ENCODE data around the gene IQCF2. TPM values are rescaled to one million over a fixed set of nuclear protein-coding genes. Genes with fewer than 3 reads are reported as not detected.
"Not testable (repeated sequence)": the region's sequence is repeated elsewhere in the genome, so short reads cannot be mapped to it uniquely, and the experiment has no call there.

IQCF2 gene
- total RNA-seq, 1 donor = not detected

DNA sequence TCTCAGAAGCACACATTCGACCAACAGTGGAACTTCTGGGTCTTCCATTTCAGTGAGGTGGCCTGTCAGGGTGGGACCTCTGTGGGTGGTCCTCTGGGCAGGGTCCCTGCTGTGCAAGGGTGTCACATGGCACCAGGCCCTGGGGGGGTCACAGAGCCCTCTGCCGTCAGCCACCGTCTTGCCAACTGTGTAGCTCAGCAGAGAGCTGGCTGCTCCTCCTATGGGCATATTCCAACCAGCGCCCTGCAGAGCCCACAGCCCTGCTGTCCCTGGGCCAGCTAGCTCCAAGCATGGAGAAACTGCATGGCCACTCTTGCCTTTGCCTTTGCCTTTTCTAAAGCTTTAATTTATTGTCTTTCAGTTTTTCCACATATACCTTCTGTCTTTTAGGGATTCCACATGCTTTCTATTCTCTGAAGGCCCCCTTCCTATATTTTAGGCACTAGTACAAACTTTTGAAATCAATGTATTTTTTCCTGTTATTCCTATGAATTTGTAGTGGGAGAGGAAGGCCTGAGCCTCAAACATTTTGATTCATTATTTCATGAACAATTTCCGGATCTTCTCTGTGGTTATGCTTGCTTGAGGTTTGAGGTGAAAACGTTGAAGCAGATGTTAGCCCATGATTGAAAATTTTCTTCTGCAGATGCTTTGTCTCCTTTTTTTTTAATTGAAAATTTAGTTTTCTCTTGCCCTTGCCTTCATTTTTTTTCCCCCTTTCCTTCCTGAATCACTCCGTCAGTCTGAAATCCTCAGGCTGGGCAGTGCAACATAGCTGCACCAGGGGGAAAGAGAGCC, 30.0 kb downstream of the IQCF2 start:
- DNase-seq (ENCODE audit: low read depth) = no peak
- TF ChIP-seq, protein P1, sequence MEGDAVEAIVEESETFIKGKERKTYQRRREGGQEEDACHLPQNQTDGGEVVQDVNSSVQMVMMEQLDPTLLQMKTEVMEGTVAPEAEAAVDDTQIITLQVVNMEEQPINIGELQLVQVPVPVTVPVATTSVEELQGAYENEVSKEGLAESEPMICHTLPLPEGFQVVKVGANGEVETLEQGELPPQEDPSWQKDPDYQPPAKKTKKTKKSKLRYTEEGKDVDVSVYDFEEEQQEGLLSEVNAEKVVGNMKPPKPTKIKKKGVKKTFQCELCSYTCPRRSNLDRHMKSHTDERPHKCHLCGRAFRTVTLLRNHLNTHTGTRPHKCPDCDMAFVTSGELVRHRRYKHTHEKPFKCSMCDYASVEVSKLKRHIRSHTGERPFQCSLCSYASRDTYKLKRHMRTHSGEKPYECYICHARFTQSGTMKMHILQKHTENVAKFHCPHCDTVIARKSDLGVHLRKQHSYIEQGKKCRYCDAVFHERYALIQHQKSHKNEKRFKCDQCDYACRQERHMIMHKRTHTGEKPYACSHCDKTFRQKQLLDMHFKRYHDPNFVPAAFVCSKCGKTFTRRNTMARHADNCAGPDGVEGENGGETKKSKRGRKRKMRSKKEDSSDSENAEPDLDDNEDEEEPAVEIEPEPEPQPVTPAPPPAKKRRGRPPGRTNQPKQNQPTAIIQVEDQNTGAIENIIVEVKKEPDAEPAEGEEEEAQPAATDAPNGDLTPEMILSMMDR (IDR thresholded peaks at IDR 0.05; ENCODE audit: insufficient read depth, low read depth, low read length) = no peak
- H3K4me3 ChIP-seq (ENCODE audit: low read depth, low read length) = no peak overlapping the region

DNA sequence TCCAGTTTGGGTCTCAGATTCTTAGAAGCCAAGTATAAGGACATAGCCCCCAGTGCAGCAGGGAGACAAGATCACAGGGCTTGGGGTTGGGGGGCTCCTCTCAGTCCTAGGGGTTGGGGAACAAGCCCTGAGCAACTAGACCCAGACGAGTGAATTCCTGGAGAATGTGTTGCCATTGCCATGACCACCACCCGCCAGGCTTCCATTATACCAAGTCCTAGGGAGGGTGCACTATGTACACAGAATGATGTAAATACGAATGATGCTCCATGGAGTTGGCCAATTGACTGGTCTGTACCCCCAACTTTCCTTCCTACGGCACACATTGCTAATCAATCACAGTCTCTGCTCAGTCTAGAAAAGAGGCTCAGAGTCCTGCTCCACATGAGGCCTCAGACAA, 33.0 kb downstream of the IQCF2 start:
- TF ChIP-seq, protein P1 (IDR thresholded peaks at IDR 0.05; ENCODE audit: insufficient read depth, low read depth, low read length) = no peak
- DNase-seq (ENCODE audit: low read depth) = no peak
- H3K4me3 ChIP-seq (ENCODE audit: low read depth, low read length) = no peak overlapping the region

- DNase-seq (ENCODE audit: low read depth) = no peak
- TF ChIP-seq, protein P1 (IDR thresholded peaks at IDR 0.05; ENCODE audit: insufficient read depth, low read depth, low read length) = no peak
- H3K4me3 ChIP-seq (ENCODE audit: low read depth, low read length) = no peak overlapping the region
Measured at GRCh38 chr3:51894939-51895338, 33.5 kb downstream of the IQCF2 start.

GRCh38 chr3:51896607-51897305, 35.3 kb downstream of the IQCF2 start:
- no peak overlapping the region for H3K4me3 ChIP-seq (ENCODE audit: low read depth, low read length)
- DNase-seq (ENCODE audit: low read depth) = no peak
- TF ChIP-seq, protein P1 (IDR thresholded peaks at IDR 0.05; ENCODE audit: insufficient read depth, low read depth, low read length) = no peak

DNA sequence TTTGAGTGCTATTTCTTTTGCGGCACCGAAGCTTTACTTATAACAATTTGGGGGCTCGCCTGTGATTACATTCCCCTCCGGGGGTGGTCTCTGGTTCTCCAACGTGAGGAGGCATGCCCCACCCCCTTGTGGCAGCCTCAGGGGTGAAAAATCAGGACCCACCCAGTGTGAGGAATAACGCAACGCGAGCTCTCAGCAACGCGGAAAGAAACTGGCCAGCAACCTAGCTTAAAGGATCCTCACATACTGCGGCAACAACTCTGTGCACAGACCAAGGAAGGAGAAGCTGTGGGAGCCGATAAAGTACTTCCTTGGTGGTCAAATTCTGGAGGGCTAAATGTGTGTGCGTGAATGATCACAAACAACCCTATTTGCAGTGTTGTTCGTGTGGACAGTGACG, 36.0 kb downstream of the IQCF2 start:
- TF ChIP-seq, protein P1 (IDR thresholded peaks at IDR 0.05; ENCODE audit: insufficient read depth, low read depth, low read length) = no peak
- DNase-seq (ENCODE audit: low read depth) = no peak
- H3K4me3 ChIP-seq (ENCODE audit: low read depth, low read length) = no peak overlapping the region

DNA sequence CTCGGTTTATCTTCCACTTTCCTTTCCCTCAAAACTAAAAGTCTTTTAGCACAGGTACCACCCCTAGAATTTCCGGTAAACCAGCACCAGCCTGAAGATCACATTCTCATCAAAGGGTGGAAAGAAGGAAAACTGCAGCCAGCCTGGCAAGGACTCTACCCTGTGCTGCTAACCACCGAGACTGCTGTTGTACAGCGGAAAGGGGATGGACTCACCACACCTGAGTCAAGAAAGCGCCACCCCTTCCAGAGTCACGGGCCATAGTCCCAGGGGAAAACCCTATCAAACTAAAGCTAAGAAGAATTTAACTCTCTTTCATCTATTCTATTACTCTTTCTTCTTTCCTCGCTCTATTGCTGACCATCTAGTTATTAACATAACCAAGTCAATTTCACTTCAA, 38.6 kb downstream of the IQCF2 start:
- not testable (repeated sequence) for DNase-seq (ENCODE audit: low read depth)

DNA sequence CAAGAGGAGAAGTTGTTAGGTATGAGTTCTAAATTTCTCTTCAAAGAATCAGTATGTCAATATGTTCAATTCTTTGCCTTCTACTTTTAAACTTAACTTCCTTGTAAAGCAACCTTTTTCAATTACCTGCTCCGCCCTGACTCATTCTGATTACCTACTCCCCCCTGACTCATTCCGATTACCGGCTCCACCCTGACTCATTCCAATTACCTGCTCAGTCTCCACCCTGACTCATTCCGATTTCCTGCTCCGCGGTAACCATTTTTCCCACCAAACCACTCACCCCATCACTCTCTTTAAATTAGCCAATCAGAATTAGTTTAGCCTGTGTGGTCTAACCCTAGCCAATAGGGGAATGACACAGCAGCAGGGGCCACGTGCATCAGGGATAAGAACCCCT, 40.9 kb downstream of the IQCF2 start:
- DNase-seq (ENCODE audit: low read depth); H3K4me3 ChIP-seq (ENCODE audit: low read depth, low read length): not testable (repeated sequence)

More for the DNA sequence above, 38.6 kb downstream of the IQCF2 start:
- H3K4me3 ChIP-seq (ENCODE audit: low read depth, low read length) = not testable (repeated sequence)

All from fibroblast of villous mesenchyme (primary cell).